ENCODE data around the gene GADD45B. TPM values are rescaled to one million over a fixed set of nuclear protein-coding genes. Genes with fewer than 3 reads are reported as not detected.
A peak's percentile ranks its signal among the peaks of the same experiment; 100 is the strongest.
"Not testable (repeated sequence)": the region's sequence is repeated elsewhere in the genome, so short reads cannot be mapped to it uniquely, and the experiment has no call there.

Gene GADD45B
- total RNA-seq, 2 donors from 2014 or later = 60.9 to 94.1 TPM

DNA sequence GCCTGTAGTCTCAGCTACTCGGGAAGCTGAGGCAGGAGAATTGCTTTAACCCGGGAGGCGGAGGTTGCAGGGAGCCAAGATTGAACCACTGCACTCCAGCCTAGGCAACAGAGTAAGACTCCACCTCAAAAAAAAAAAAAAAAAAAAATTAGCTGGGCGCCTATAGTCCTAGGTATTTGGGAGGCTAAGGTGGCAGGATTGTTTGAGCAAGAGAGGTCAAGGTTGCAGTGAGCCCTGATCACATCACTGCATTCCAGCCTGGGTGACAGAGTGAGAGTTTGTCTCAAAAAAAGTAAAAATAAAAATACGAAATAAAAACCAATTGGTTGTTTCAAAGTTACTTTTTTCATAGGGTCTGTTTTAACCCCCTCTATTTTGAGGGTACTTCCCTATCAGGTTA is 17.9 kb upstream of the GADD45B start:
- DNase-seq (ENCODE audit: low spot score in 2 of 2) = no peak
- no peaks in the 10 kb centered on the region for H3K9me3 Mint-ChIP-seq
- no peak overlapping the region for H3K27ac Mint-ChIP-seq
- peaks cover 4 to 24% of the 10 kb centered on the region in 2 donors for H3K36me3 Mint-ChIP-seq
- no peak for ATAC-seq

- H3K9me3 Mint-ChIP-seq; H3K27ac Mint-ChIP-seq; DNase-seq (ENCODE audit: low spot score in 2 of 2); ATAC-seq: not testable (repeated sequence)
- H3K36me3 Mint-ChIP-seq = peaks cover 4 to 24% of the 10 kb centered on the region in 2 donors
These were observed 17.2 kb upstream of the GADD45B start for GRCh38 chr19:2458776-2459175.

DNA sequence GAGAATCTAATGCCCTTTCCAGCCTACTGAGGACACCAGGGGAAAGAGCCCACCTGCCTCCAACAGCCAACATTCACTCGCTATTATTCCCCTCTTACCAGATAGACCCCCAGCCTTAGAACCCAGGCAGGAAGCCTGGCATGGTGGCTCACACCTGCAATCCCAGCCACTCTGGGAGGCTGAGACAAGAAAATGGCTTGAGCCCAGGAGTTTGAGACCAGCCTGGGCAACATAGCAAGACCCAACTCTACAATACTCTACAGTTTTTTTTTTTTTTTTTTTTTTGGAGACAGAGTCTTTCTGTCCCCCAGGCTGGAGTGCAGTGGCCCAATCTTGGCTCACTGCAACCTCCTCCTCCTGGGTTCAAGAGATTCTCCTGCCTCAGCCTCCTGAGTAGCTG is 15.7 kb upstream of the GADD45B start:
- Mint-ChIP-seq H3K9me3 (no peaks in the 10 kb centered on the region), H3K36me3 (peaks cover 4 to 24% of the 10 kb centered on the region in 2 donors), H3K27ac (no peak overlapping the region)
- no peak for ATAC-seq
- no peak for DNase-seq (ENCODE audit: low spot score in 2 of 2)

DNA sequence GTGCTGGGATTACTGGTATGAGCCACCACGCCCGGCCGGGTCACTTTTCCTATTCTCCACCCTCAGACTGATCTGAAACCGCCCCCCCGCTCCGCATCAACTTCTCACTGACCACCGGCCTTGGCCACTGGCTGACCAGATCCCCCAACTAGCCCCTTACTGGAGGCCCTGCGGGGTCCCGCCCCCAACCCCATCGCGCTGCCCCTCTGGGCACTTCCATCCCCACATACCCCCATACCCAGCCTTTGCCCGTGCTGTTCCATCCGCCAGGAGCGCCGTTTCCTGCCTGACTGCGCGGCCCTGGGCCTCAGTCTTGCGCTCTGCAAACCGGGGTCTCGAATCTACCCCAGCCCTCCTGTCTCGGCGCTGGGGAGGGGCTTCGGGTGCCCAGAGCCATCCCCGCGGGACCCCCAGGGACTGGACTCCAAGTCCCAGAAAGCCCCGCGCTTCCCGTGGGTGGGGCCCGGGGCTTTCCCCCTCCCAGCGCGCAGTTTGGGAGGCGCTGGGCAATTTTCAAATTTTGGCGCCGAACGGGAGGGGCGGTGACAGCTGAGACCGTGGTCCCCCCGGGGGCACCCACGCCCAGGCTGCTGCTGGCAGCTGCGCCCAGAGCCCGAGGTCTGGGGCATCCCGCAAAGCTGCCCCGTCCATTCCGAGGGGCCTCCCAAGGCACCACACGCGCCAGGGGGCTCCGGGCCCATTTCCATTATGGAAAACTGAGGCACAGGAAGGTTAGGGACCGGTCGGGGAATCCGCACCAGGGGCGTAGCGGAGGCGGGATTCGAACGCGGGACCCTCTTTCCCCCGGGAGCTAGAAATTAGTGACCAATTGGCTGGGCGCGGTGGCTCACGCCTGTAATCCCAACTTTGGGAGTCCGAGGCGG is 13.9 kb upstream of the GADD45B start:
- ATAC-seq = peak; percentile 53 to 91
- peak overlapping the region; percentile 57 to 84 for H3K27ac Mint-ChIP-seq
- H3K36me3 Mint-ChIP-seq = peaks cover 2 to 22% of the 10 kb centered on the region in 2 donors
- peak in 1 of 2 donors; percentile 83 for DNase-seq (ENCODE audit: low spot score in 2 of 2)
- H3K9me3 Mint-ChIP-seq = no peaks in the 10 kb centered on the region

GRCh38 chr19:2462635-2463421 is 13.1 kb upstream of the GADD45B start:
- H3K36me3 Mint-ChIP-seq = peaks cover 0 to 15% of the 10 kb centered on the region in 2 donors
- ATAC-seq = no peak
- no peaks in the 10 kb centered on the region for H3K9me3 Mint-ChIP-seq
- no peak for DNase-seq (ENCODE audit: low spot score in 2 of 2)
- H3K27ac Mint-ChIP-seq = no peak overlapping the region

DNA sequence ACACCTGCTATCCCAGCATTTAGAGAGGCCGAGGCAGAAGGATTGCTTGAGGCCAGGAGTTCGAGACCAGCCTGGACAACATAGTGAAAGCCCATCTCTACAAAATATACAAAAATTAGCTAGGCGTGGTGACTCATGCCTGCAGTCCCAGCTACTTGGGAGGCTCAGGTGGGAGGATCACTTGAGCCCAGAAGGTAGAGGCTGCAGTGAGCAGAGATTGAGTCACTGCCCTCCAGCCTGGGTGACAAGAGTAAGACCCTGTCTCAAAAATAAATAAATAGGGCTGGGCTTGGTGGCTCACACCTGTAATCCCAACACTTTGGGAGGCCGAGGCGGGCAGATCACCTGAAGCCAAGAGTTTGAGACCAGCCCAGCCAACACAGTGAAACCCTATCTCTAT is 12.2 kb upstream of the GADD45B start:
- not testable (repeated sequence) for ATAC-seq; H3K27ac Mint-ChIP-seq; DNase-seq (ENCODE audit: low spot score in 2 of 2); H3K9me3 Mint-ChIP-seq
- H3K36me3 Mint-ChIP-seq = peaks cover 0 to 15% of the 10 kb centered on the region in 2 donors

- Mint-ChIP-seq H3K36me3 (peaks cover 0 to 15% of the 10 kb centered on the region in 2 donors), H3K9me3 (no peaks in the 10 kb centered on the region), H3K27ac (no peak overlapping the region)
- DNase-seq (ENCODE audit: low spot score in 2 of 2) = no peak
- no peak for ATAC-seq
These were observed 11.5 kb upstream of the GADD45B start for GRCh38 chr19:2464389-2464788.

- Mint-ChIP-seq H3K36me3 (no peaks in the 10 kb centered on the region), H3K9me3 (no peaks in the 10 kb centered on the region), H3K27ac (no peak overlapping the region)
- DNase-seq (ENCODE audit: low spot score in 2 of 2) = no peak
- ATAC-seq = no peak
These were observed 7.3 kb upstream of the GADD45B start for GRCh38 chr19:2468596-2468995.

DNA sequence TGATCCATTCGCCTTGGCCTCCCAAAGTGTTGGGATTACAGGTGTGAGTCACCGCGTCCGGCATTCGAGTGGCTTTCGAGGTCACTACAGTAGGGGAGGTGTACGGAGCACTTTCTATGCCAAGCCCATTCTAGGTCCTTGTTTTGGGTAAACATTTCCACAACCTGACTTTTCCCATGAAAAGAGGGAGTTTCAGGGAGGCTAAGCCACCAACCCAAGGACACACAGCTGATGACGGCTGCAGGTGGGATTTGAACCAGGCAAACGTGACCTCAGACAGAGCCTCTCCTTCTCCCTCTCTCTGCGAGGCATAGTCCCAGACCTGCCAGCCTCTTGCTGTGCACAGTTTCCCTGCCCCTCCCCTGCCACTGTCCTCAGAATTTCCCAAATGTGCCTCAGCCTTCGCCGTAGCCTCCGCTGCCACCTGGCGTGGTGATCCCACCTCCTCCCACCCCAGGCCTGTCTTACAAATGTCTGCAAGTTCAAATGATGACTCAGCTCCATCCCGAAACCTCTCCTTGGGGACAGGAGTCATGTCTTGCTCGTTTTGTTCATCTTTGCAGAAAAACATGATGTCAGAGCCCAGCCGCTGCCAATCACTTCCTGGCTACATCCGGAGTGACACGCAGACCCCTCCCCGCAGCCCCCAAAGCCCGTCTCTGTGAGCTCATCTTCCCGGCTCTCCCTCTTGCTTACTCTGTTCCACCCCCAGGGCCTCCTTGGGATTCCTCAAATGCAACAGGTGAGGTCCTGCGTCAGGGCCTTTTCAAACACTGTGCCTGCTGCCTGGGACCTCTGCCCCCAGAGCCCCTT is 6.6 kb upstream of the GADD45B start:
- DNase-seq (ENCODE audit: low spot score in 2 of 2) = peak in 1 of 2 donors; percentile 44
- ATAC-seq = peak; percentile 72 to 86
- no peaks in the 10 kb centered on the region for H3K9me3 Mint-ChIP-seq
- no peaks in the 10 kb centered on the region for H3K36me3 Mint-ChIP-seq
- peak overlapping the region; percentile 23 to 58 for H3K27ac Mint-ChIP-seq

DNA sequence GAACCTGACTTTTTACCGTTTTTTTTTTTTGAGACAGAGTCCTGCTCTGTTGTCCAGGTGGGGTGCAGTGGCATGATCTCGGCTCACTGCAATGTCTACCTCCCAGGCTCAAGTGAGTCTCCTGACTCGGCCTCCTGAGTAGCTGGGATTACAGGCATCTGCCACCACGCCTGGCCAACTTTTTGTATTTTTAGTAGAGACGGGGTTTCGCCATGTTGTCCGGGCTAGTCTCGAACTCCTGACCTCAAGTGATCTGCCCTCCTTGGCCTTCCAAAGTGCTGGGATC is 6.1 kb upstream of the GADD45B start:
- not testable (repeated sequence) for H3K36me3 Mint-ChIP-seq, ATAC-seq
- H3K27ac Mint-ChIP-seq = peak overlapping the region; percentile 23 to 58

DNA sequence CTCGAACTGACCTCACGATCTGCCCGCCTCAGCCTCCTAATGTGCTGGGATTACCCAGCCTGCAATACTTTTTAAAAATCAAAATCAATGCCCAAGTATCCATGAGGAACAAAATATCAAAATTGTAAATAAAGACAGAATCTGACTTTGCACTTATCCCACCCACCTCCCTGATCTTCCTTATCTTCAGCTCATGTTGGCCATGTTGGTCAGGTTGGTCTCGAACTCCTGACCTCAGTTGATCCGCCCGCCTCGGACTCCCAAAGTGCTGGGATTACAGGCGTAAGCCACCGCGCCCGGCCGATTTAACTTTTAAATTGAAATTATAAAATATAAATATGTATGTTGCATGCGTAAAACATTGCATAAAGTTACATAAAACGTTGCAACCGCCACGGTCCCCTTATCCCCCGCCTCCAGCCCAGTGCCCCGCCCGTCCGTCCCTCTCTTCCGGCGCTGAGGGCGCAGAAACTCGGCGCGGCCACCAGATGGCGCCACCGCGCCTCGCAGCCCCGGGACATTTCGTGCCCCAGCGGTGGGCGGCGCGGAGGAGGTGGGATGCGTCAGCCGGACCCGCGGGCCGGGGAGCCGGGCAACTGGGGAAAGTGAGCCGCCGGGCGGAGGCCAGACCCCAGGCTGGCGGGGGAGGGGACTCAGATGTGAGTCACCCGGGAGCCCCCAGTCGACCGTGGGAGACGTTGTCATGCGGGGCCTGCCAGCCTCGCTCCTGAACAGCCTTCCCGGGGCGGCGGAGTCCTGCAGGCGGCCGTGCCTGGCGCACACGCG is 1.5 kb upstream of the GADD45B start:
- peak; percentile 41 to 44 for ATAC-seq
- Mint-ChIP-seq H3K36me3 (peaks cover 29% of the 10 kb centered on the region in 2 donors), H3K9me3 (no peaks in the 10 kb centered on the region), H3K27ac (peak overlapping the region in 1 of 2 donors; percentile 98)
- peak; percentile 95 for DNase-seq (ENCODE audit: low spot score in 2 of 2)

More for the DNA sequence above, 6.1 kb upstream of the GADD45B start:
- DNase-seq (ENCODE audit: low spot score in 2 of 2); H3K9me3 Mint-ChIP-seq: not testable (repeated sequence)

DNA sequence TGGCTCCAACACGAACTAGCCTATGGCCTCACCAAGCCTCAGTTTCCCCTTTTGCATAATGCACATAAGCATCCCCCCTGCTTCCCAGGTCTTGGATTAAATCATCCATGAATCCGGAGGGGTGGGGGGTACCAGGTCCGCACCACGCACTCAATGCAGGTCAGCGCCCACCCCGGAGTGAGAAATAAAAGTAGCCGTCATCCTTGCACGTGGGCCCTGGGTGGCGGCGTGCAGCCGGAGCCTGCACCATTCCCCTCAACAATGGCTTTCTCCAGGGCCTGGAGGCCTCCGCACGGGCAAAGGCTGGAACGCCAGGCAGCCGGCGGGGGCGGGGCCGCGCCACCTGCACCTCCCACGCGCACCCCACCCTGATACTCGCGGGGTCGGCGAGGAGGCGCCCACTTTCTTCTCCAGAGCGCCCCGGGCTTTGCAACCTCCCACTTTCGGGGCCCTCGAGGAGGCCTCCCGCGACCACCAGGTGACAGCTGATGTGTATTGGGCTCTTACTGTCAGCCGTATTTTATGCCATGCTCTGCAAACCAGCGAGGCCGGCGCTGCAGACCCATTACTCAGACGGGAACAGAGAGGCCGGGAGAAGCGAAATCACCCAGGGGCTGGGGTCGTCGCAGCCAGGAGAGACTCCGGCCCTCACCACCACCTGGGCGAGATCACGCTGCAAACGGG is 767 bp upstream of the GADD45B start:
- Mint-ChIP-seq H3K9me3 (no peaks in the 10 kb centered on the region), H3K27ac (peak overlapping the region; percentile 97 to 98), H3K36me3 (peaks cover 29% of the 10 kb centered on the region in 2 donors)
- ATAC-seq (peak; percentile 16 to 34), DNase-seq (ENCODE audit: low spot score in 2 of 2) (peak; percentile 75 to 79)

GRCh38 chr19:2476451-2477140 is 669 bp downstream of the GADD45B start:
- Mint-ChIP-seq H3K36me3 (peaks cover 29 to 35% of the 10 kb centered on the region in 2 donors), H3K27ac (peak overlapping the region; percentile 97 to 98), H3K9me3 (peaks cover 0 to 4% of the 10 kb centered on the region in 2 donors)
- peak; percentile 24 to 56 for ATAC-seq
- DNase-seq (ENCODE audit: low spot score in 2 of 2) = peak; percentile 62 to 90

DNA sequence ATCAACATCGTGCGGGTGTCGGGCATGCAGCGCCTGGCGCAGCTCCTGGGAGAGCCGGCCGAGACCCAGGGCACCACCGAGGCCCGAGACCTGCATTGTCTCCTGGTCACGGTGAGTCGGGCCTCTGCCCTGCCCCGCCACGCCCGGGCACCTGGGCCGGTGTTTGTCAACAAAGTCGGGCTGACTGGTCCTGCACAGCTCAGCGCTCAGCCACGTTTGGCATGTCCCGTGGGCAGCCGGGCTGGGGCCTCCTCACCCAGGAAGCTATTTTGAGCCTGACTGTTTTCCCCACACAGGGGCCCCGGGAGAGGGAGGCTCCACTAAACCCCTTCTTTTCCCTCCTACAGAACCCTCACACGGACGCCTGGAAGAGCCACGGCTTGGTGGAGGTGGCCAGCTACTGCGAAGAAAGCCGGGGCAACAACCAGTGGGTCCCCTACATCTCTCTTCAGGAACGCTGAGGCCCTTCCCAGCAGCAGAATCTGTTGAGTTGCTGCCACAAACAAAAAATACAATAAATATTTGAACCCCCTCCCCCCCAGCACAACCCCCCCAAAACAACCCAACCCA is 1.3 kb downstream of the GADD45B start:
- DNase-seq (ENCODE audit: low spot score in 2 of 2) (peak in 1 of 2 donors; percentile 44), ATAC-seq (peak in 1 of 2 donors; percentile 2)
- Mint-ChIP-seq H3K36me3 (peaks cover 29 to 39% of the 10 kb centered on the region in 2 donors), H3K27ac (peak overlapping the region; percentile 97 to 98), H3K9me3 (peaks cover 0 to 4% of the 10 kb centered on the region in 2 donors)

Measured in activated naive CD4-positive, alpha-beta T cell treated with anti-CD3 and anti-CD28 coated beads, Interleukin-2, amount 50 U/mL, for 72 hours (primary cell).